HepG2 (cell line): Measurements from ENCODE around the gene NEXMIF. TPM values are rescaled to one million over a fixed set of nuclear protein-coding genes. Genes with fewer than 3 reads are reported as not detected.

ENCODE experiments used
- ATAC-seq: fragments of 200-7000 bp; cut with Tn5 transposase; 3 replicates; pipeline ENCODE4 v1.9.1; 2020; ENCODE audit warnings: mild to moderate bottlenecking, moderate library complexity
- BruUV-seq: library from RNA; stranded (reverse); fragments of 400-500 nt; replicated peaks from 2 replicates; lab custom pipeline; 2021; lab: Mats Ljungman, UMichigan
- CTCF ChIA-PET: fragments of 300-600 bp; formaldehyde crosslinking; extraction: SDS; loops from one replicate; lab custom pipeline; 2021; ENCODE audit warnings: low total read pairs, inconsistent platforms, low intra/inter-chr PET ratio; lab: Yijun Ruan, JAX
- POLR2A ChIA-PET: fragments of 350-600 bp; sonication (Branson Sonifier 250); formaldehyde crosslinking; loops from one replicate; lab custom pipeline; 2020; ENCODE audit warnings: antibody characterized with exemption, inconsistent platforms; lab: Yijun Ruan, JAX
- DNase-seq: peaks from one replicate; pipeline ENCODE4 v3.0.0-alpha.2; 2015; ENCODE audit warnings: low spot score
- FAIRE-seq: peaks from 3 replicates; lab custom pipeline; 2011; peaks lifted over from hg19 to GRCh38; lab: Jason Lieb, UNC
- H2AFZ ChIP-seq: one replicate; pipeline ENCODE4 v1.6.1; 2011; ENCODE audit warnings: low read length, inconsistent platforms
- H3K27ac ChIP-seq: fragments of 300-600 bp; 3 replicates; pipeline ENCODE4 v1.8.0; 2011; ENCODE audit warnings: mixed run types, mild to moderate bottlenecking, mixed read lengths, low read length, inconsistent platforms; ENCODE audit not compliant: insufficient read depth; ENCODE audit errors: extremely low read length
- H3K27me3 ChIP-seq, 2 experiments: fragments of 200-600 bp in 1 of 2; 2 replicates in 1 of 2; 3 replicates in 1 of 2; pipeline versions ENCODE4 v1.6.0 to v1.8.0; 2011; ENCODE audit warnings: low read length in 2 of 2, mild to moderate bottlenecking in 2 of 2, moderate library complexity in 2 of 2, inconsistent platforms in 1 of 2; ENCODE audit not compliant: insufficient read depth in 2 of 2, control insufficient read depth in 1 of 2
- H3K36me3 ChIP-seq, 2 experiments: fragments of 200-600 bp in 1 of 2; replicated peaks in 1 of 2; 2 replicates in 1 of 2; 3 replicates in 1 of 2; pipeline versions ENCODE4 v1.5.1 to v1.8.0; 2011; ENCODE audit warnings: low read length in 2 of 2, inconsistent platforms in 1 of 2; ENCODE audit not compliant: insufficient read depth in 2 of 2, control insufficient read depth in 1 of 2
- H3K4me1 ChIP-seq: 2 replicates; pipeline ENCODE4 v1.5.1; 2012; ENCODE audit warnings: low read length, inconsistent platforms; ENCODE audit not compliant: insufficient read depth
- H3K4me2 ChIP-seq: 2 replicates; pipeline ENCODE4 v1.6.0; 2011; ENCODE audit warnings: low read depth, low read length, inconsistent platforms
- H3K4me3 ChIP-seq, 3 experiments: fragments of 200-600 bp in 1 of 3; sonication (generic), shearing (Covaris generic) in 1 of 3; replicated peaks in 1 of 3; 2 replicates each; pipeline ENCODE4 v1.5.1; 2011 to 2016; ENCODE audit warnings: low read length in 3 of 3, inconsistent platforms in 2 of 3, low read depth in 2 of 3, mild to moderate bottlenecking in 2 of 3, control low read depth in 1 of 3, mixed read lengths in 1 of 3; ENCODE audit not compliant: insufficient read depth in 1 of 3
- H3K79me2 ChIP-seq: one replicate; pipeline ENCODE4 v1.6.1; 2011; ENCODE audit warnings: low read length, inconsistent platforms; ENCODE audit not compliant: insufficient read depth
- H3K9ac ChIP-seq: 2 replicates; pipeline ENCODE4 v1.6.0; 2011; ENCODE audit warnings: mild to moderate bottlenecking, low read depth, low read length, inconsistent platforms; ENCODE audit not compliant: insufficient read depth
- H3K9me3 ChIP-seq: 2 replicates; pipeline ENCODE4 v1.5.1; 2012; ENCODE audit warnings: mild to moderate bottlenecking, low read length
- H4K20me1 ChIP-seq: 2 replicates; pipeline ENCODE4 v1.6.0; 2011; ENCODE audit warnings: inconsistent platforms, mild to moderate bottlenecking, low read length, moderate library complexity; ENCODE audit not compliant: insufficient read depth
- CBX1 ChIP-seq: IDR thresholded peaks from one replicate; pipeline ENCODE4 v1.6.1; 2016; ENCODE audit warnings: antibody characterized with exemption, low read depth
- CBX2 ChIP-seq, 2 experiments: fragments of 200-600 bp in 1 of 2; sonication (generic); formaldehyde crosslinking in 1 of 2; IDR thresholded peaks; 2 replicates each; pipeline versions ENCODE4 v1.7.0 to v1.8.1; 2018 to 2022; ENCODE audit warnings: low read depth in 2 of 2, low read length in 1 of 2, mild to moderate bottlenecking in 1 of 2, missing genetic modification reagents in 1 of 2
- CBX5 ChIP-seq: sonication (generic); formaldehyde crosslinking; IDR thresholded peaks from 2 replicates; pipeline ENCODE4 v1.4.0; 2020; ENCODE audit warnings: missing genetic modification reagents, borderline replicate concordance
- CC2D1A ChIP-seq: sonication (generic); formaldehyde crosslinking; IDR thresholded peaks from 2 replicates; pipeline ENCODE4 v1.8.1; 2023; ENCODE audit warnings: mild to moderate bottlenecking, missing genetic modification reagents
- HMGXB3 ChIP-seq: sonication (generic); formaldehyde crosslinking; IDR thresholded peaks from 2 replicates; pipeline ENCODE4 v1.4.0; 2020; ENCODE audit warnings: missing genetic modification reagents, borderline replicate concordance
- HOXA9 ChIP-seq: sonication (generic); formaldehyde crosslinking; IDR thresholded peaks from 2 replicates; pipeline ENCODE4 v1.8.1; 2022; ENCODE audit warnings: missing genetic modification reagents, mild to moderate bottlenecking, moderate library complexity, borderline replicate concordance
- ISL2 ChIP-seq: sonication (generic); formaldehyde crosslinking; IDR thresholded peaks from 2 replicates; pipeline ENCODE4 v1.5.0; 2020; ENCODE audit warnings: missing genetic modification reagents
- JARID2 ChIP-seq: sonication (generic); formaldehyde crosslinking; IDR thresholded peaks from 2 replicates; pipeline ENCODE4 v1.8.1; 2023; ENCODE audit warnings: missing genetic modification reagents, inconsistent platforms; ENCODE audit not compliant: insufficient replicate concordance
- SALL1 ChIP-seq: sonication (generic); formaldehyde crosslinking; IDR thresholded peaks from 2 replicates; pipeline ENCODE4 v1.8.0; 2022; ENCODE audit warnings: mild to moderate bottlenecking, missing genetic modification reagents
- SALL2 ChIP-seq: sonication (generic); formaldehyde crosslinking; IDR thresholded peaks from 2 replicates; pipeline ENCODE4 v1.8.1; 2023; ENCODE audit warnings: mild to moderate bottlenecking, missing genetic modification reagents, inconsistent platforms
- ZBTB25 ChIP-seq: IDR thresholded peaks from 2 replicates; pipeline ENCODE4 v1.6.1; 2018; ENCODE audit warnings: missing genetic modification reagents
- ZNF317 ChIP-seq: sonication (generic); formaldehyde crosslinking; IDR thresholded peaks from 2 replicates; pipeline ENCODE4 v1.5.0; 2020; ENCODE audit warnings: mild to moderate bottlenecking, missing genetic modification reagents
- ZNF841 ChIP-seq: sonication (generic); formaldehyde crosslinking; IDR thresholded peaks from 2 replicates; pipeline ENCODE4 v1.8.1; 2023; ENCODE audit warnings: missing genetic modification reagents, borderline replicate concordance
- ZSCAN5A ChIP-seq: sonication (generic); formaldehyde crosslinking; IDR thresholded peaks from 2 replicates; pipeline ENCODE4 v1.8.0; 2022; ENCODE audit warnings: mild to moderate bottlenecking, missing genetic modification reagents, borderline replicate concordance
- ZZZ3 ChIP-seq: sonication (generic); formaldehyde crosslinking; IDR thresholded peaks from 2 replicates; pipeline ENCODE4 v1.4.0; 2020; ENCODE audit warnings: missing genetic modification reagents, mild to moderate bottlenecking, borderline replicate concordance
- WGBS: methylation state at CpG from one replicate; pipeline ENCODE4 v1.1.6; 2017; ENCODE audit warnings: low lambda C conversion rate; 5-methylcytosine and 5-hydroxymethylcytosine counted together
- in situ Hi-C: cut with HindIII; loops from 2 replicates; pipeline ENCODE4 v1.10.0; 2017; ENCODE audit warnings: low pct_unique_long_range_greater_than_20kb; ENCODE audit not compliant: extremely low pct_ligation_motif_present
- intact Hi-C: fragments of 100-400 bp; cut with micrococcal nuclease; formaldehyde crosslinking; loops from one replicate; pipeline ENCODE4 v1.10.0; 2022; ENCODE audit not compliant: unreplicated experiment
- polyA plus RNA-seq, 8 experiments: library from polyadenylated mRNA; depleted of rRNA in 3 of 8; stranded (reverse) in 7 of 8; unstranded in 1 of 8; fragments of >200 nt; fragmentation: Illumina TruSeq in 4 of 8; extraction: Trizol in 4 of 8; gene quantifications; 2 replicates each; pipeline versions ENCODE4 v1.2.1 to v1.2.3, GENCODE V29; 2011 to 2016; ENCODE audit warnings: low read depth in 4 of 8, missing spikeins in 1 of 8, mixed read lengths in 1 of 8; ENCODE audit not compliant: insufficient read depth in 1 of 8
- total RNA-seq, 5 experiments: library from RNA; depleted of rRNA; stranded (reverse); fragments of >200 nt; fragmentation: Illumina TruSeq; extraction: Trizol; gene quantifications; 2 replicates each; pipeline ENCODE4 v1.2.3, GENCODE V29; 2016; ENCODE audit warnings: low read depth in 1 of 5

The NEXMIF gene
- total and polyA plus RNA-seq, 2 of the 13 experiments (the other 11 are each of a cell fraction or from before 2014, with no cell fraction given) = under 0.01 TPM; not detected in 1

GRCh38 chrX:74911494-74911893 is 13.8 kb downstream of the NEXMIF start:
- no peaks in the 10 kb centered on the region for H3K27me3 ChIP-seq
- in situ Hi-C loops (no loop called here), intact Hi-C loops (no loop called here)
- no peak overlapping the region for H3K27ac ChIP-seq
- ChIA-PET CTCF (no interaction called here), POLR2A (no interaction called here)
- H3K4me1 ChIP-seq = no peaks in the 10 kb centered on the region
- no peaks in the 10 kb centered on the region for H3K79me2 ChIP-seq
- no peaks in the 10 kb centered on the region for H3K9me3 ChIP-seq
- H3K9ac ChIP-seq = no peak overlapping the region
- ATAC-seq (no peak), FAIRE-seq (no peak), DNase-seq (no peak)
- no peak overlapping the region for H2AFZ ChIP-seq
- no peak overlapping the region for H3K4me3 ChIP-seq
- TF ChIP-seq SALL2 (CRISPR knock-in tag) (no peak), JARID2 (no peak), ZZZ3 (CRISPR knock-in tag) (no peak), CBX5 (no peak), ZSCAN5A (no peak), CBX2 (IDR thresholded peaks at IDR 0.05; ENCODE audit: low read depth, low read length) (no peak), CBX2 (CRISPR knock-in tag; IDR thresholded peaks at IDR 0.05; ENCODE audit: low read depth) (no peak), ZBTB25 (CRISPR knock-in tag) (no peak), HOXA9 (no peak), ZNF317 (CRISPR knock-in tag) (no peak), ZNF841 (CRISPR knock-in tag) (no peak), CC2D1A (no peak), ISL2 (CRISPR knock-in tag) (no peak), CBX1 (no peak), HMGXB3 (CRISPR knock-in tag) (no peak), SALL1 (CRISPR knock-in tag) (no peak)
- H3K4me2 ChIP-seq = no peak overlapping the region
- no peaks in the 10 kb centered on the region for H3K36me3 ChIP-seq
- WGBS = 0% methylated on average over 1 of the region's 1 CpG
- BruUV-seq = no TSS peak
- H4K20me1 ChIP-seq = no peaks in the 10 kb centered on the region
